Ovary (tissue), 3 donors: ENCODE results near the gene CNTRL.

ENCODE experiments used
- EP300 ChIP-seq: sonication (generic); formaldehyde crosslinking; IDR thresholded peaks from one replicate; pipeline ENCODE4 v1.6.1; 2017; ENCODE audit warnings: antibody characterized with exemption
- POLR2A ChIP-seq: fragments of 450-650 bp; IDR thresholded peaks from one replicate; pipeline ENCODE4 v1.6.1; 2017; ENCODE audit warnings: antibody characterized with exemption, mild to moderate bottlenecking, moderate library complexity
- TF ChIP-seq, protein P1 (sequence below), 3 donors: fragments of 450-650 bp in 2 of 3; fragments of 200-600 bp in 1 of 3; IDR thresholded peaks; one replicate each; pipeline versions ENCODE4 v1.5.1 to v1.8.0; 2016 to 2022; ENCODE audit warnings: antibody characterized with exemption in 3 of 3, mild to moderate bottlenecking in 1 of 3
- donor health status: DM: no; HTN: no; CAD: no.

DNA sequence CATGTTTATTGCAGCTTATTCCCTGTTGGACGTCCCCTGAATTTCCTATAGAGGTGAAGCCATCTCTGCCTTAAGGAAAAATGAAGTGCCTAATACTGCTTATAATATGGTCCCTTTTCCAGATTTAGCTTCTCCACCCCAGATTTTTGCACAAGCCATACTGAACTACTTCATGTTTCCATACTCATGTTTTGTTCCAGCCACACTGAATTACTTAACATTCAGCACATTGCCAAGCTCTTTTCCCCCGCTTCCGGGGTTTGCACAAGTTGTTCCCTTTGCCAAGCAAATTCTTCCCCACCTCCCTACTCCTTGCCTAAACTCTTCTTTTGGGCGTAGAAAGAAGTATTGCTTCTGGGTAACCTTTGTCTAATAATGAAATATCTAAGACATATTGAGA lies 1.7 kb upstream of the CNTRL start:
- TF ChIP-seq POLR2A: no peak
- TF ChIP-seq, protein P1, sequence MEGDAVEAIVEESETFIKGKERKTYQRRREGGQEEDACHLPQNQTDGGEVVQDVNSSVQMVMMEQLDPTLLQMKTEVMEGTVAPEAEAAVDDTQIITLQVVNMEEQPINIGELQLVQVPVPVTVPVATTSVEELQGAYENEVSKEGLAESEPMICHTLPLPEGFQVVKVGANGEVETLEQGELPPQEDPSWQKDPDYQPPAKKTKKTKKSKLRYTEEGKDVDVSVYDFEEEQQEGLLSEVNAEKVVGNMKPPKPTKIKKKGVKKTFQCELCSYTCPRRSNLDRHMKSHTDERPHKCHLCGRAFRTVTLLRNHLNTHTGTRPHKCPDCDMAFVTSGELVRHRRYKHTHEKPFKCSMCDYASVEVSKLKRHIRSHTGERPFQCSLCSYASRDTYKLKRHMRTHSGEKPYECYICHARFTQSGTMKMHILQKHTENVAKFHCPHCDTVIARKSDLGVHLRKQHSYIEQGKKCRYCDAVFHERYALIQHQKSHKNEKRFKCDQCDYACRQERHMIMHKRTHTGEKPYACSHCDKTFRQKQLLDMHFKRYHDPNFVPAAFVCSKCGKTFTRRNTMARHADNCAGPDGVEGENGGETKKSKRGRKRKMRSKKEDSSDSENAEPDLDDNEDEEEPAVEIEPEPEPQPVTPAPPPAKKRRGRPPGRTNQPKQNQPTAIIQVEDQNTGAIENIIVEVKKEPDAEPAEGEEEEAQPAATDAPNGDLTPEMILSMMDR (IDR thresholded peaks at IDR 0.05): no peak
- no peak for TF ChIP-seq EP300
